Hepatocyte (in vitro differentiated cells): ENCODE results near the gene RETSAT.

Experiments
- EZH2 ChIP-seq: fragments of 200-600 bp; sonication (generic); IDR thresholded peaks from 2 replicates; pipeline ENCODE4 v1.6.1; 2016; ENCODE audit warnings: antibody characterized with exemption, mild to moderate bottlenecking, borderline replicate concordance
- EZH2phosphoT487 ChIP-seq: fragments of 200-600 bp; sonication (generic); IDR thresholded peaks from one replicate; pipeline ENCODE4 v1.6.1; 2018; ENCODE audit warnings: antibody characterized with exemption, mild to moderate bottlenecking, low read depth, moderate library complexity; ENCODE audit not compliant: unreplicated experiment, severe bottlenecking
- TF ChIP-seq, protein P1 (sequence below): fragments of 200-600 bp; sonication (generic); IDR thresholded peaks from 2 replicates; pipeline ENCODE4 v1.5.1; 2016; ENCODE audit warnings: antibody characterized with exemption, mild to moderate bottlenecking; ENCODE audit not compliant: poor library complexity

DNA sequence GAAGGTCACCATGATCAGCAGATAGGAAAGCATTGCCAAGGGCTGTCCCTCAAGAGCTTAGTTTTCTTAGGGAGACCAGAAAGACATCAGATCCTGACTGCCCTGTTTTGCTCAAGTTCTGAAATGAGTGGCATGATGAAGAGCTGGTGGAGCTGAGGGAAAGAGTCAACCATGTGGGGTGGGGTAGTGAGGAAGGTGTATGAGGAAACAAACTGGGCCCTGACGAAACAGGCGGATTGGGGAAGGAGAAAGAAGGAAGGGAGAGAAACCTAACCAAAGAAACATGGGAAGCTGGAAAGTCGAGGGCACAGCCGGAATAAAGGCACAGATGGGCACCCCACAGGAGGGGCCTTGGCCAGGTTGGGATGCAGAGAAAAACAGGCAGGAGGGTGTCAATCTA lies 34.5 kb downstream of the RETSAT start:
- TF ChIP-seq, protein P1, sequence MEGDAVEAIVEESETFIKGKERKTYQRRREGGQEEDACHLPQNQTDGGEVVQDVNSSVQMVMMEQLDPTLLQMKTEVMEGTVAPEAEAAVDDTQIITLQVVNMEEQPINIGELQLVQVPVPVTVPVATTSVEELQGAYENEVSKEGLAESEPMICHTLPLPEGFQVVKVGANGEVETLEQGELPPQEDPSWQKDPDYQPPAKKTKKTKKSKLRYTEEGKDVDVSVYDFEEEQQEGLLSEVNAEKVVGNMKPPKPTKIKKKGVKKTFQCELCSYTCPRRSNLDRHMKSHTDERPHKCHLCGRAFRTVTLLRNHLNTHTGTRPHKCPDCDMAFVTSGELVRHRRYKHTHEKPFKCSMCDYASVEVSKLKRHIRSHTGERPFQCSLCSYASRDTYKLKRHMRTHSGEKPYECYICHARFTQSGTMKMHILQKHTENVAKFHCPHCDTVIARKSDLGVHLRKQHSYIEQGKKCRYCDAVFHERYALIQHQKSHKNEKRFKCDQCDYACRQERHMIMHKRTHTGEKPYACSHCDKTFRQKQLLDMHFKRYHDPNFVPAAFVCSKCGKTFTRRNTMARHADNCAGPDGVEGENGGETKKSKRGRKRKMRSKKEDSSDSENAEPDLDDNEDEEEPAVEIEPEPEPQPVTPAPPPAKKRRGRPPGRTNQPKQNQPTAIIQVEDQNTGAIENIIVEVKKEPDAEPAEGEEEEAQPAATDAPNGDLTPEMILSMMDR = no peak
- TF ChIP-seq EZH2 (no peak), EZH2phosphoT487 (no peak)
